AG04450 (cell line): Measurements from ENCODE around the gene PDE4D. TPM values are rescaled to one million over a fixed set of nuclear protein-coding genes. Genes with fewer than 3 reads are reported as not detected.

Experiments used
- CTCF ChIA-PET: fragments of 300-600, 350-600 bp; formaldehyde crosslinking; extraction: SDS; loops from one replicate; lab custom pipeline; 2022; ENCODE audit warnings: antibody characterized with exemption, inconsistent platforms; lab: Charles Lee
- POLR2A ChIA-PET: fragments of 350-600 bp; formaldehyde crosslinking; extraction: SDS; loops from one replicate; lab custom pipeline; 2021; ENCODE audit warnings: antibody characterized with exemption, inconsistent platforms; lab: Yijun Ruan, JAX
- DNase-seq: peaks from one replicate; pipeline ENCODE4 v3.0.0-alpha.2; 2011; ENCODE audit warnings: low read depth, low spot score
- H3K27ac ChIP-seq: one replicate; pipeline ENCODE4 v1.5.1; 2012; ENCODE audit warnings: low read depth, low read length, control low read depth
- H3K27me3 ChIP-seq: one replicate; pipeline ENCODE4 v1.6.0; 2012; ENCODE audit warnings: low read length; ENCODE audit not compliant: control insufficient read depth, insufficient read depth
- H3K4me3 ChIP-seq: 2 replicates; pipeline ENCODE4 v1.5.1; 2011; ENCODE audit warnings: mild to moderate bottlenecking, low read depth, low read length, control low read depth
- H3K9me3 ChIP-seq: 2 replicates; pipeline ENCODE4 v1.5.1; 2012; ENCODE audit warnings: low read length; ENCODE audit not compliant: control insufficient read depth, insufficient read depth
- CTCF ChIP-seq: IDR thresholded peaks from 2 replicates; pipeline ENCODE4 v1.5.1; 2011; ENCODE audit warnings: low read depth, low read length, control low read depth, inconsistent platforms
- polyA plus RNA-seq: library from polyadenylated mRNA; depleted of rRNA; stranded (reverse); fragments of >200 nt; gene quantifications from 2 replicates; pipeline ENCODE4 v1.2.3, GENCODE V29; 2011

PDE4D gene
- polyA plus RNA-seq, 1 experiment, result 12.0 TPM

GRCh38 chr5:59767681-59768151 is 125.8 kb downstream of the PDE4D start:
- TF ChIP-seq CTCF, result no peak
- ChIA-PET CTCF (no interaction called here), POLR2A (no interaction called here)
- H3K27ac ChIP-seq, result no peak overlapping the region
- peak overlapping the region; percentile 61 for H3K4me3 ChIP-seq
- peaks cover 15% of the 10 kb centered on the region for H3K27me3 ChIP-seq
- DNase-seq, result no peak
- no peaks in the 10 kb centered on the region for H3K9me3 ChIP-seq

GRCh38 chr5:59767211-59767605 is 126.3 kb downstream of the PDE4D start:
- POLR2A ChIA-PET, result no interaction called here
- Histone ChIP-seq H3K4me3 (no peak overlapping the region), H3K27ac (no peak overlapping the region), H3K27me3 (peaks cover 15% of the 10 kb centered on the region), H3K9me3 (no peaks in the 10 kb centered on the region)
- CTCF ChIA-PET, result no interaction called here
- TF ChIP-seq CTCF, result no peak
- DNase-seq, result no peak

- H3K9me3 ChIP-seq, result no peaks in the 10 kb centered on the region
- H3K27me3 ChIP-seq, result peaks cover 15% of the 10 kb centered on the region
- DNase-seq, result no peak
- TF ChIP-seq CTCF, result no peak
- H3K27ac ChIP-seq, result no peak overlapping the region
- CTCF ChIA-PET, result no interaction called here
- POLR2A ChIA-PET, result no interaction called here
- no peak overlapping the region for H3K4me3 ChIP-seq
Observed at GRCh38 chr5:59766427-59767210, 126.9 kb downstream of the PDE4D start.

GRCh38 chr5:59765446-59765845 is 128.1 kb downstream of the PDE4D start:
- H3K27me3 ChIP-seq, result peaks cover 15% of the 10 kb centered on the region
- TF ChIP-seq CTCF, result no peak
- POLR2A ChIA-PET, result no interaction called here
- no peak overlapping the region for H3K27ac ChIP-seq
- H3K4me3 ChIP-seq, result no peak overlapping the region
- CTCF ChIA-PET, result interaction anchor here (0.6 kb wide), 1 partner anchor 119 kb away, joined by 3 read pairs; no protein-coding TSS in a partner anchor
- no peaks in the 10 kb centered on the region for H3K9me3 ChIP-seq
- DNase-seq, result no peak

- ChIA-PET CTCF (interaction anchor here (0.7 kb wide), 1 partner anchor 9 kb away, joined by 5 read pairs; no protein-coding TSS in a partner anchor), POLR2A (no interaction called here)
- H3K27me3 ChIP-seq, result peaks cover 15% of the 10 kb centered on the region
Observed at GRCh38 chr5:59764361-59764760, 129.2 kb downstream of the PDE4D start.

More at GRCh38 chr5:59764361-59764760, 129.2 kb downstream of the PDE4D start:
- Histone ChIP-seq H3K4me3 (no peak overlapping the region), H3K27ac (no peak overlapping the region), H3K9me3 (no peaks in the 10 kb centered on the region)
- DNase-seq, result no peak
- no peak for TF ChIP-seq CTCF
